NCI-H1417 (cell line): Measurements from ENCODE around the gene SIX2.

Experiments
- DNase-seq, 3 experiments: peaks; one replicate each; lab custom pipeline; 2025; lab: John Stamatoyannopoulos, UW

SIX2 gene

DNA sequence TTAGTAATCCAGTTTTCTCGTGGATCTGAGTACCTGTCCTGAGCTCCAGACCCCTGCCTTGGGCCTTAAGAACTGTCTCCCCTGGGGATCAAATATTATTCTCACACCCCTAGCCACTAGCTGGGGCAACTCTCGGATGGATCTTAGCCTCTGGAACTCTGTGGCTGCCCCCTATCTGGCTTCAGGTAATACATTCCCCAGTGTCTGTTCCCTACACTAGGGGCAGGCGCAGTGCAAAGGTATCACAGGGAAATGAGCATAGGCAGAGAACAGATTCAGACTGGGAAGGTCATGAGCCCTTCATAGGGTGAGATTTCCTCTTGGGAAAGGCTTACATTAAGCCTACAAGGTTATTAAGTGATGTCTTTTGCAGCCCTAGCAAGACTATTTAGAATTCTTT is 11.2 kb upstream of the SIX2 start:
- DNase-seq = no peak

DNA sequence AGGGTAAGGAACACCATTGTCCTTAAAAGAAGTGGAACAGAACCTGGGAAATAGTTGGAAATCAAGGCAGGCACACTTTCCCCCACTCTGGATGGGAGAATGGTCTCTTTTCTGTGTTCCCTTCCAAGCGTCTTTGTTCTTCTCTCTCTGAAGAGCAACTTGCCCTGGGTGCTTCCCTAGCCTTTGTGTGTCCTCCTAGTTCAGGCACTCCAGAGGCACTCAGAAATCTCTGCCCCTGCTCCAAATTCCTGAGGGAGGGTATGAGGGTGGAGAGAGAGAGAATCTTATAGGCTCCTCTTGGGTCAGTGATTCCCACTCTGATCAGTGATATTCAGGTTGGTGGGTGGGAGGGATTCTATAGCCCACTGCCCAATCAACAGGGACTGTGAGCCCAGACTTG is 8.8 kb upstream of the SIX2 start:
- DNase-seq = no peak

DNA sequence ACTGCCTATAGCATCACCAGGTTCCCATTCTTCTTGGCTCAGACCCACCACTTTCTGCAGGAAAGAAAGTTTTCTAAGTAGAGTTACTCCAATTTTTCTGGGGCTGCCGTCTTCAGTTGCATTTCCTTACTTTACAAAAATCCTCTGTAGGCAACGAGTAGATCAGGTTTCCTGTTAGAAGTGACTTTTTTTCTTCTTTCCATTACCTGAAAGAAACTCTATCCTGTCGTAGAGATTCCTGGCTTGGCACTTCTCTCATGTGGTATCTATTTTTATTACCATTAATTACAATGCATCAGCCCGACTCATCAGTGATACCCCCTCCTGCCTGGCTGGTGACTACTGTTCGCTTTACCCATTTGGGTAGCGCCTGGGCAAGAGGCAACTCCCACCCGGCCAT is 5.6 kb upstream of the SIX2 start:
- DNase-seq = no peak

DNA sequence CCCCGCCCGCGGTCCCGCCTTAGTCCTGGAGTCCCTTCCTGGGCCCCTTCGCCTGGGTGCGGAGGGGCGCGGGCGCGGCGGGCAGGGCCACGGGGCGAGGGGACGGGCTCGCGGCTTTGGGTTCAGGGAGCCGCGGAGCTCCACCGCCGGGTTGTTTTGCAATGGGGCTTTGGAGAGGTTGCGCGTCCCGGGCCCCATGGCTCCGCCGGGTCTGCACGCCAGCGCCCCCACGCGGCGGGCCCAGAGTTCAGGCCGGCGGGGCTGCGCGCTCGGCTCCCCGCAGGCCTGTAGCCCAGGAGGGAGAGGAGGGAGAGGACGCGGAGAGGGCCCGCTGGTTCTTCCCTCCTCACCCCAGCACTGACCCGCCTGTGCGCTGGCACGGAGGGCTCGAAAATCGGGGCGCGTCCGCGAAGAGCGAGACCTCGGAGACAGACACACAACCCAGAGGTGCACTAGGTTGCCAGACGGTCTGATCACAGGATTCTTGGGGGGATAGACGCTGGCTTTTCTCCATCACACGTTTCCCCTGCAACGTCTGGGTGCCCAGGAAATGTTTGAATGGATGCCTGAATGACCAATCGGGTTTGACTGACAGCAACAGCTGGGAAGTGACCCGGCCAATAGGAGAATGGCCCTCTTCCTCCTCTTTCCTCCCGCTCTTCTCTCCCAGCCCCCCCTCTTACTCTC is 4.9 kb upstream of the SIX2 start:
- DNase-seq = no peak

DNA sequence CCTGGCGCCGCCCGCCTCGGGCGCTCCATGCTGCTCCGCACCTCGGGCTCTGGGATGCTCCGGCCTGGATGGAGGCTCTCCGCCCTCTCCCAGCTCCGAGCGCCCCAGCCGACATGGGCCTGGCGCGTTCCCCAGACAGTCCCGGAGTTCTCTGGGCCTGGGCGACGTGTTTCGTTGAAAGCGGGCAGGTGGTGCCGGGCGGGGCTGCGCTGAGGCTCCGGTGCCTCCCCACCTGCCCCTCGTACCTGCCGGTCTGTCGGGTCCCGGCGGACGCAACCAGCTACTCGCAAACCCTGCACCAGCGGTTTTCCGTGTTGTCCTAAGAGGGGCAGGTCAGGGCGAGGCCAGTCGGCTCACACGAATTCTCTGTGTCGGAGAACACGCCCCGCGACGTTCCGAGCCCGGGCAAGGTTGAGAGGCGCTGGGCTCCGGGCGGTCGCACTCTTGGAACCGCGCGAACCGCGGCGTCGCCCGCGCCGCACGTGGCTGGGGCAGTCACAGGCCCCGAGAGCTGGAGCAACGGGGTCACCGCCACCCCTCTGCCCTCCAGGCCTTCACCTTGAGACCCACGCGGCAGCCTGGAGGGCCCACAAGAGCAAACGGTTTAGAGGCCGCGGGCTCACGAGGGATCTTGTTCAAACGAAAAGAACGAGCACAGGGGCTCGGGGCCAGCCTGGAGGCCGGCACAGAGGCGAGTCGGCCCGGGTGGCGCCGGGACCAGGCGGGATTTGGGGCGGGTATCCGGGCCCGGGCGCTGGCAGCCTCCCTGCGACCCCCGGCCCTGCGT is 4.2 kb upstream of the SIX2 start:
- DNase-seq = no peak

DNA sequence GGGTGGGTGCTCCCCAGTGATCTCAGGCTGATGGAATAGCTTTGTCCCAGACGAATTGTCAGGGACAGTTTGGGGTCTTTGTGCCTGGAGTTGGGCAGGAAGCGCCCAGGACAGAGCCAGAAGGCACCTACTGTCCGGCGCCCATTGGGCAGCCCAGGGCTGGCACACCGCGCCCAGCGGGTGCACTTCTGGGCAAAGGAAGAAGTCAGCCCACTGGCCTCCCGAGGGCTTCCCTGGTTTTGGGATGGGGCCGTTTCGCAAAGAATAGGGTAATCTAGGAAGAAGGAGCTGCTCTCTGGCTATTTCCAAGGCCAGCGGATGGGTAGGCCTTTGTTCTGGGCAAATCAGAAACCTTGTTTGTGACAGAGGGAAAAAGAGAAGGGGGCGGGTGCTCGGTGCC is 3.5 kb upstream of the SIX2 start:
- no peak for DNase-seq

DNA sequence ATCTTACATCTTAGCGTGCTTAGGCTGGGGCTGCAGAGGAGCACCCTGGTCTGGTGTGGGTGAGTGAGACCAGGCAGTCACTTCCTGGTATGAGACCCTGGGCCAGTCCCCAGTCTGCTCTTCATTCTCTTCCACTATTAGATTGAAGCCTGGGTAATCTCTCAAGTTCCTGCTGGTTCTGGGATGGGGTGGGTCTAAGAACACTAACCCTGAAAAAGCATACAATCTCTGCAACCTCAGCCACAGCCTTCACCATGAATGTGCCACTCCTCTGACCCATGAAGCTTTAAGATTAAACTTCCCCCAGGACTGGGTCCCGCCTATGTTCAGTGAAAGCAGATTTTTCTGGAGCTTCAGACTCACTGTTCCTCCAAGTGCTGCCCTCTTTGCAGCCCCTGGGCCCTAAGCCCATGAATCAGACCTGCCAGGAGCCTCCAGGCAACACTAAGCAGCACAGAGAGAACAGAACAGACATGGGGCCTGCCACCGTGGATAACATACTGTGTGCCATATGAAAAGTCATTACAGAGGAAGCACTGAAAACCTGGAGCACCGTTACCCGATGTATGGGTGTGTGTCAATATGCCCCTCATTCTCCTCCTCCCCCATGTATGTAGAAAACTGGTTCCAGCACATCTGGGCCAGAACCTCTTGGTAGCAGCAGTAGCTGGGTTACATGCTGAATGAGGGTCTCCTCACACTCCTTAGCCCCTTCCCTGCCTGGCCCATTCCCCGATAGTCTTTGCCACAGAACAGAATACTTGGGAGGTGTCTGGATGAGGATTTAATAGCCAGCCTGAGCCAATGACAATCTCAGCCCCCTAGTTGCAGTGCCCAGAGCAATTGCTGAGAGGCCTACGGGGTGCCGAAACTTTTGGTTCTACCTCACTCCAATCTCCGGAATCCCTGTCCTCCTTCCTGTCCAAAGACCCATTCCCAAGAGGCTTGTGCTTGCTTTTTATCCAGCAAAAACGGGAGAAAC is 2.7 kb upstream of the SIX2 start:
- DNase-seq = no peak

DNA sequence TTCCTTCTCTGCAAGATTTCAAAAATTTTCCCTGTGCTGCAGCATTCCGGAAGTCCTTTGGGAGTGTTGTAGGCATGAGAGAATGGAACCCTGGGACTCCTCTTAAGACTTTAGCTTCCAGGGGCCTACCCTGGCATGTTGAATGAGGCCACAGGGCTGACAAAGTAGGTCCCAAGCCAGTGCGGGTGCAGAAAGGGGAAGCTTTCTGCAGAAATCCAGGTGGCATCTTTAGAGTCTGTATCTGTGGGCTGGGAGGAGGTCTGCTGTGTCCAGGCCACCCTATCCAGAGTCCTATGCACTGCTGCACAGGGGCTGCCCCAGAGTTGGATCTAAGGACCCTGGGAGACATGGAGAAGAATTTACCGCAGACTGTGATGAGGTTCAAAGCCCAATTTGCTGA is 1.9 kb upstream of the SIX2 start:
- DNase-seq = no peak

DNA sequence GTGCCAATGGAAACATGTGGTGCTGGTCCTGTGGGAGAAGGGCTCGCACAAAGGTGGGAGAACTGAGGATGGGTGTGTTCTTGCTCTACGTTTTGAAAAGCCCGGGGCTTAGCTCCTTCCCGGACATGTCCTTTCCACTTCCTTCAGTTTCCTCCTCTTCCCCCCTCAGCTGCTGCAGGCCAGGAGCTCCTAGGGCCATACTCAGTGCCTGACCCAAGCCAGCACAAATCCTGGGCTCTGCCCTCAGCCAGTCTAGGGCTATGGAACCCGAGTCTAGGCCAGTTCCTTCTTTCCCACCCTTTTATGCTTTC is 1.4 kb upstream of the SIX2 start:
- no peak for DNase-seq

DNA sequence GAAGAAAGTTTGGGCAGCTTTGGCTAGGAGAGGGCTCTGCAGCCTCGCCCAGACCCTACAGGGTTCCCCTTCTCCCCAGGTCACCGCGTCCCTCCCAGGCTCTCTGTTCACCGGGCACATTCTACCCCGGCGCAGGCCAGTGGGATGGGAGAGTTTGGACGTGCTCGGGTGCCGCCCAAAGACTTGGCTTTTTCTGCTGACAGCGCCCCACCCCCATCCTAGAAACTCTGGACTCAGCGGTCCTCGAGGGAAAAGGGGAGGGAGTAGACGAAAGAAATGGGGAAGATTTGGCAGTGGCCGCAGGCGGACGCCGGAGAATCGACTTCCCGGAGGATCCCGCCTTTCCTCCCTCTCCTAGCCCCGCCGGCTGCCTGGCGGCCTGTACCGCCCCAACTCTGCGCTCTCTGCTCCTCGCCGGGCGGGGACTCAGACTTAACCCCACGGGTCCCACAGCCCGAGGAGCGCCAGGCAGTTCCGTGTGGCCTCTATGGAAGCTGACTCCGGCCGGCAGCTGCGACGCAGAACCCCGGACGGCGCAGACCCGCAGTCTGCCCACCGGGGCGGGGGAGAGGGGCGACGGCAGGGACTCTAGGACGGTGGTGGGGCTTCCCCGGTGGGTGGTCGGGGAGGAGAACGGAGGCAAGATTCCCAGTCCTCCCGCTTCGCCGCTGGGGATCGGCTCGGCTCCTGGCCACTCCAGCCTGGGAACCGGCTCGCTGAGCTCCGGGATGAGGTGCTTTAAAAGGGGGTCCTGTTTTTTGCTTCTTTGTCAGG is 863 bp upstream of the SIX2 start:
- DNase-seq = peak in 2 of 3 experiments; percentile 53 to 72

DNA sequence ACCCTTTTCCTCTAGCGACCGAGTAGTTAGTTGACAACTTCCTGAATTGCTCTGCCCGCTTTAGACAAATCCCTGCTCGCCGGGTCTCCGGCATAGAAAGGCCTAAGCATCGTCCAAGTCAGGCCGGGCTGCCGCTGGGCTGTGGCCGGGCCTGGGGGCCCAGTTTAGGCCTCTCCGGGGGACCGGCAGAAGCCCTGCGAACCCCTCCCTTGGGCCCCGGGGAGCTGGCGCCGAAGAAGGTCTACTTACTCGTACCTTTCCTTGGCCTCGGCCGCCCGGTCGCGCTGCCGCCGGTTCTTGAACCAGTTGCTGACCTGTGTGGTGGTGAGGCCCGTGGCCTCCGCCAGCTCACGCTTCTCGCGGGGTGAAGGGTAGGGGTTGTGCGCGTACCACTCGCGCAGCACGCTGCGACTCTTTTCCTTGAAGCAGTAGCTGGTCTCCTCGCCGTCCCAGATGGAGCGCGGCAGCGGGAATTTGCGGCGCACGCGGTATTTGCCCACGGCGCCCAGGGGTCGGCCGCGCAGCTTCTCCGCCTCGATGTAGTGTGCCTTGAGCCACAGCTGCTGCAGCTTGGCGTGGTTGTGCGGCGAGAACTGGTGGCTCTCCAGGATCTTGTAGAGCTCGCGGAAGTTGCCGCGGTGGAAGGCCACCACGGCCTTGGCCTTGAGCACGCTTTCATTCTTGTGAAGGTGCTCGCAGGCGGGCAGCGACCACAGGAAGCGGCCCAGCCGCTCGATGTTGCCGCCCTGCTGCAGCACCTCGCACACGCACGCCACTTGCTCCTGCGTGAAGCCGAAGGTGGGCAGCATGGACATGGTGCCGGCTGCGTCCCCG is 739 bp downstream of the SIX2 start:
- DNase-seq = peak; percentile 79 to 88 (median 82)

DNA sequence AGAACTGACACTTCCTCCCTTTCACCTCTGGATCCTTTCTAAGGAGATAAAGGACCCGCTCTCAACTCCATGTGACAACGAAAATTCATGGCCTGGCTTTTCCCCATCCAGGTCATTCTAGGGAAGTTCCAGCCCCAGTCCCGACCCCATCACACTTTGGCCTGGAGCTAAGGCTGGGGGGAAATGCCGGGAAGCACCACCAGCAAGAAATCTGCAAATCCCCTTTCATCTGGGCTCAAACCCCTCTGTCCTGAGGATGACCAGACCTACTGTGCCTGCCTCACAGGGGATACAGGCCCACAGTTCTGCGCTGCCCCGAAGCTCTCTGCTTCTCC is 1.3 kb downstream of the SIX2 start:
- DNase-seq = no peak

DNA sequence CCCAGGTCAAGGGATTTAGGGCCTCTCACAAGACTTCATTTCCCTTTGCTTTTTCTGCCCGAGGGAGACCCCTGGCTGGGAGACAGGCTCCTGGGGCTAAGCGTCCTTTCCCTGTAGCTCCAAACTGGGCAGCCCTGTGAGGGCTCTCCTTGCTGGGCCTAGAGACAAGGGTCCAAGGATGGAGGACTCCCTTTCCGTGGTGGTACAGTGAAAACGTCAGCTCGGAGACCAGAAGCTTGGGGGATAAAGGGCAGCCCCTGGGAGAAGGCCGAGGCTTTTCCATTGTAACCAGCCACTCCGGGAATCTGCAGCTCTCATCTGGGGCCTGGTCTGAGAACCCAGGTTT is 2.3 kb downstream of the SIX2 start:
- no peak for DNase-seq

DNA sequence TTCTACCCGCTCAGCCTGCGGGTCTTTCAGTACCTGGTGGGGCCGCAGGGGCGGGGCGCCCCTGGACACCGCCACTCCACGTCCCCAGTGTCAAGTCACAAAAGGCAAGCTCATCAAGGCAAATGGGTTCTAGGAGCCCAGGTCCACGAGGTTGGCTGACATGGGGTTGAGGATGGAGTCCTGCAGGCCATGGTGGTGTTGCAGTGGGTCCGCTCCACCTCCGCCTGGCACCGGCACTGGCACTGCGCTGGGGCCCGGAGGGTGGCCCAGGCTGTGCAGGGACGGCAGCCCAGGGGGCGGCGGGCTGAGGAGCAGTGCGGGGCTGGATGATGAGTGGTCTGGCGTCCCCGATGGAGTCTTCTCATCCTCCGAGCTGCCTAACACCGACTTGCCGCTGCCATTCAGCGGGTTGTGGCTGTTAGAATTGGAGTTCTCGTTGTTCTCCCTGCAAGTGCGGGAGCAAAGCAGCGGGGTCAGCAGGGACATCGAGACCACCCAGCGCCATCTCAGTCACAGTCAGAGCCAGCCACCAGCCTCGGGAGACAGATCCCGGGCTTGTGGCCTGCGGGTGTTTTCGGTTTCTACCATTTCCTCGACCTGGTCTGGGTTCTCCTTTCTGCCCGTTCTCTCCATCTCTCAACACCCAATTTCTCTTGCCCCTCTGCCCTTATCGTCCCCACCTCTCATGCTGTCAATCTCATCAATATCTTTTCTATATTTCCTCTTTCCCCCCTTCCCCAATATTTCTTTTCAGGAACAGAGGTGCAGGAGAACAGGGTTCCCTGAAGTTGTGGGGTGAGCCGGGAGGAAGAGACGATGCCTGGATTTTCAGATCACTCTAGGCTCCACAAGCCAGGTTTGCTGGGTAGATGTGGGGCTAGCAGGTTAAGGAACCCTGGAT is 3.0 kb downstream of the SIX2 start:
- DNase-seq = no peak

DNA sequence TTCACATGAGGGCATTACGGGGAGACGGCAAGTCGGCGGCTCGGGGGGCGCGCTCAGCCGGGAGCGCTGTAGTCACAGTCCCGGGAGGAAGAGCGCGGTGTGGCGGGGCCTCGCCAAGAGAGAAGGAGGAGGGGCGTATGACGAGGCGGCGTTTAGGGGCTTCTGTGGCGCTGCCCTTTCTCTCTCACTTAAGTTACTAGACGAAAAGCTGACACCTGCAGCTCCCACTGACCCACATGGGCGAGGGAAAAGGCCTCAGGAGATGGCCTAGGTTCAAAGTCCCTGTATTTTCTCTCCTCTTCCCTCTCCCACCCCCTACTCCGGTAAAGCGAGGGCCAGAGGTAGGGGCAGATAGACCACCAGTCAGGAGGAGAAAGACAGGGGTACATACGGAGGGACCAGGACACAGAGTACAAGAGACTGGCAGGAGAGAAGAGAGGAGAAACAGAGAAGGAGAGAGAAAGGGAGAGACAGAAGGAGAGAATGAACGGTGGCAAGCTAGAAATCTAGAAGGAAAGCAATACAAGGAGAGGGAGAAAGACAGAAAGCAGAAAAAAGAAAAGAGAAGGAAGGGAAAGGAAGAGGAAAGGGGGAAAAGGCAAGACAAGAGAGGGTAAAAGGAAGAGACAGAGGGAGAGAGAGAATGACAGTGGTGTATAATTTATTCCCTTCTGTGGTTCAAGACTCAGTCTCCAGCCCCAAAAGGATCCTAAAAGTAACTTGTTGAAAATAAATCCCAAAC is 3.8 kb downstream of the SIX2 start:
- no peak for DNase-seq

DNA sequence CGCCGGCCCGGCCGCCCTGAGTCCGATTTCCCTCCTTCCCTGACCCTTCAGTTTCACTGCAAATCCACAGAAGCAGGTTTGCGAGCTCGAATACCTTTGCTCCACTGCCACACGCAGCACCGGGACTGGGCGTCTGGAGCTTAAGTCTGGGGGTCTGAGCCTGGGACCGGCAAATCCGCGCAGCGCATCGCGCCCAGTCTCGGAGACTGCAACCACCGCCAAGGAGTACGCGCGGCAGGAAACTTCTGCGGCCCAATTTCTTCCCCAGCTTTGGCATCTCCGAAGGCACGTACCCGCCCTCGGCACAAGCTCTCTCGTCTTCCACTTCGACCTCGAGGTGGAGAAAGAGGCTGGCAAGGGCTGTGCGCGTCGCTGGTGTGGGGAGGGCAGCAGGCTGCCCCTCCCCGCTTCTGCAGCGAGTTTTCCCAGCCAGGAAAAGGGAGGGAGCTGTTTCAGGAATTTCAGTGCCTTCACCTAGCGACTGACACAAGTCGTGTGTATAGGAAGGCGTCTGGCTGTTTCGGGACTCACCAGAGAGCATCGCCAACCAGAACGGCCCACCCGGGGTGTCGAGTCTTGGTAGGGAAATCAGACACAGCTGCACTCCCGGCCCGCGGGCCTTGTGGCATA is 4.6 kb downstream of the SIX2 start:
- DNase-seq = no peak

DNA sequence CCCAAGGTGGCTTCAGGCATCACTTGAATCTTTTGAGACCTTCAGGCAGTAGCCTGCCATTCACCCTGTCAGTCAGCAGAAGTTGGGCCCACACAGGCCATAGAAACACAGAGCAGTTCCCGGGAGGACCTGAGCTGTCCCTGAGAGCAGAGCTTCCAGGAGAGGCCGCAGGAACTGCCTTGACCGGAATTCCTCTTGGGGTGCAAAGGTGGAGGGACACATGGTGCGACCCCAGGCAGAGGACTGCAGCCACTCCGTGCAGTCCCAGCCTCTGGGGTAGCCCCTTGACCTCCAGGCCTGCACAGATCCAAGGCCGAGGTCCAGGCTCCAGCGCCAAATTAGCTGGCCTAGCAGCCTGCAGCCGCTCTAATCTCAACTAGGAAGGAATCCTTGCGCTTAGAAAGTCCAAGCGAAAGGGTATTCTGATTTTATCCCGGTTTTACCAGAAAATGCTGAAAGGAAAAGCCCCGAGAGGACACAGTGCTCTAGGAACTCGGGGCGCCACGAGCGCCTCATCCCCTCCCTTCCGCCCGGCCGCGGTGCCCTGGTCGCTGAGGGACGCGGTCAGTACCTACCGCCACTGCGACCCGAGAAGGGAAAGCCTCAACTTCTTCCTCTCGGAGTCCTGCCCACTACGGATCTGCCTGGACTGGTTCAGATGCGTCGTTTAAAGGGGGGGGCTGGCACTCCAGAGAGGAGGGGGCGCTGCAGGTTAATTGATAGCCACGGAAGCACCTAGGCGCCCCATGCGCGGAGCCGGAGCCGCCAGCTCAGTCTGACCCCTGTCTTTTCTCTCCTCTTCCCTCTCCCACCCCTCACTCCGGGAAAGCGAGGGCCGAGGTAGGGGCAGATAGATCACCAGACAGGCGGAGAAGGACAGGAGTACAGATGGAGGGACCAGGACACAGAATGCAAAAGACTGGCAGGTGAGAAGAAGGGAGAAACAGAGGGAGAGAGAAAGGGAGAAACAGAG is 5.4 kb downstream of the SIX2 start:
- no peak for DNase-seq

DNA sequence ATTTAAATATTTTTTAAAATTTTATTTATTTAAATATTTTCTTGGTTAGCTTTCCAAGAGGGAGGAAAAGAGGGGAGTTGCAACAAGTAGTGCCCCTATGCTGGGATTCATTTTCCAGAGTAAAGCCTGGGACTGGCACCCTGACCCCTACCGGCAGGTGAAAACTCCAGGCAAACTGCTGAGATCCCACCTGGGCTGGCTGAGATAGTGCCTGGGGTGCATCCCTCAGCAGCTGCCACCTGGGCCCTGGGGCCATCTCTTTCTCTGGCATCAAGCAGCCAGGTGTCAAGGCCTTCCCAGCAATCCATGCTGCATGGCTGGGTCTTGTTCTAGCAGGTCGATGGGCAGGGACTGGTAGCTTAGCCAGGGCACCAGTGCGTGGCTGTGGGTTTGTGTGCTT is 6.6 kb downstream of the SIX2 start:
- DNase-seq = peak in 1 of 3 experiments; percentile 19
